Stimulated activated CD4-positive, alpha-beta T cell treated with anti-CD3 and anti-CD28 coated beads, Interleukin-4, amount 100 ng/mL, for 24 hours (primary cell): ENCODE data around the gene TNPO2.
A peak's percentile ranks its signal among the peaks of the same experiment; 100 is the strongest.

Experiments used
- DNase-seq: peaks from one replicate; pipeline ENCODE4 v3.0.0-alpha.2; 2020

The TNPO2 gene

GRCh38 chr19:12723641-12724426 is at the start of gene TNPO2:
TSS of gene TNPO2 (minus strand) at chr19:12723932. CDS start at chr19:12720977, 2,955 bp downstream.
- peak; percentile 80 for DNase-seq

- no peak for DNase-seq
These were observed 48.6 kb upstream of the TNPO2 start for GRCh38 chr19:12772323-12772722.

- DNase-seq, result no peak
These were observed 47.2 kb upstream of the TNPO2 start for GRCh38 chr19:12770922-12771321.

GRCh38 chr19:12769689-12770088 is 46.0 kb upstream of the TNPO2 start:
- peak; percentile 68 for DNase-seq

- DNase-seq, result no peak
These were observed 43.9 kb upstream of the TNPO2 start for GRCh38 chr19:12767666-12768065.

GRCh38 chr19:12767150-12767549 is 43.4 kb upstream of the TNPO2 start:
- DNase-seq, result no peak

GRCh38 chr19:12766051-12766521 is 42.4 kb upstream of the TNPO2 start:
- DNase-seq, result no peak

- no peak for DNase-seq
These were observed 41.0 kb upstream of the TNPO2 start for GRCh38 chr19:12764698-12765097.

- no peak for DNase-seq
These were observed 39.4 kb upstream of the TNPO2 start for GRCh38 chr19:12763100-12763499.

- no peak for DNase-seq
These were observed 36.0 kb upstream of the TNPO2 start for GRCh38 chr19:12759686-12760085.

GRCh38 chr19:12757544-12758274 is 34.0 kb upstream of the TNPO2 start:
- peak; percentile 65 for DNase-seq

GRCh38 chr19:12756150-12756883 is 32.6 kb upstream of the TNPO2 start:
- no peak for DNase-seq

GRCh38 chr19:12754465-12755196 is 30.9 kb upstream of the TNPO2 start:
- DNase-seq, result no peak

GRCh38 chr19:12752056-12752781 is 28.5 kb upstream of the TNPO2 start:
- DNase-seq, result no peak

- no peak for DNase-seq
These were observed 27.9 kb upstream of the TNPO2 start, which contains the start of gene BEST2 for GRCh38 chr19:12751635-12752034. TSS of gene BEST2 (plus strand) at chr19:12751791. CDS start at chr19:12752593, 802 bp downstream.

GRCh38 chr19:12750851-12751250 is 27.1 kb upstream of the TNPO2 start:
- DNase-seq, result no peak

- no peak for DNase-seq
These were observed 26.3 kb upstream of the TNPO2 start for GRCh38 chr19:12749938-12750521.

- DNase-seq, result no peak
These were observed 24.8 kb upstream of the TNPO2 start for GRCh38 chr19:12748489-12748888.

GRCh38 chr19:12745166-12745897 is 21.6 kb upstream of the TNPO2 start:
- DNase-seq, result no peak

- no peak for DNase-seq
These were observed 14.2 kb upstream of the TNPO2 start for GRCh38 chr19:12737835-12738351.
